Measurements from ENCODE around the gene SMOC2.
"Not testable (repeated sequence)": the region's sequence is repeated elsewhere in the genome, so short reads cannot be mapped to it uniquely, and the experiment has no call there.

SMOC2 gene

DNA sequence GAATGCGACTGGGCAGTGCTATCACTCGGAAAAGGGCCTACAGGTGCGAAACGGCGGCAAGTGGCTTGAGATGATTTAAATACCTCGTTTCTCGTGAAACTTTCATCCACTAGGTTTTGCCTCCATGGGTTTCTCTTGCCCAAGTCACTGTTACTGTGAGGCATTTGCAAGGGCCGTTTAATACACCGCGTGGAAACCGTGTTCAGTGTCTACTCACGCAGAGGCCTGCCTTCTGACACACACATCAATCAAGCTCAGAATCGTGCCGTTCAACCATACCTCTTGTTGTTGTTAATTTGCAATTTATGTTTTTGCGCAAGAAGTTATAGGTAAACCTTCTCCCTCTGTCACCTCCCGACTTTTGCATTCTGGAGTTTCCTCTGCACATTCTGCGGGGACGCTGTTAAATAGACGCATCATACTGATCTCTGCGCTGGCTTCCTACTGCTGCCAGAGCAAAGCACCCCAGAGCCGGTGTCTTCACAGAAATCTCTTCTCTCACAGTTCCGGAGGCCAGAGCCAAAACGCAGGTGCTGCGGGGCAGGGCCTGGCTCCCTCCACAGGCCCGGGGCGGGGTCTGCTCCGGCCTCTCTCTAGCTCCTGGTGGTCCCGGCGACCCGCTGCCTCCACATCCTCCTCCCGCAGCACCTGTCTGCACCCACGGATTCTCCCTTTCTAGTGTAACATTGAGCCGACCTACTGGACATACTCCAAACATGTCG is 251.4 kb downstream of the SMOC2 start:
- no peak for DNase-seq

DNA sequence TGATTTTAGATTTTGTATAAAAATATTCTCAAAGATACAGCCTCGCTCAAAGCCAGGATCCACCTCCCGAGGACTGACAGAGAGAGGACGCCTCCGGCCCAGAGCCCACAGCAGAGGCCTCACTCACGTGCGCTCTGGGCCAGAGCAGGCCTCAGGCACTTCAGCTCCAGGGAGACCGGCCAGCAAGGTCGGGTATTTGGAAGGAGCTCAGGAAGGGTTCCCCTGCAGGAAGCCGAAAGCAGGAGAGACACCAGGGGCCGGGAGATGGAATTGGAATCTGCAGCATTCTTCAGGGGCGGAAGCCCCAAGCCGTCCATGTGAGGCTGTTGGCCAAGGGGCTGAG is 251.9 kb downstream of the SMOC2 start:
- DNase-seq, result not testable (repeated sequence)

DNA sequence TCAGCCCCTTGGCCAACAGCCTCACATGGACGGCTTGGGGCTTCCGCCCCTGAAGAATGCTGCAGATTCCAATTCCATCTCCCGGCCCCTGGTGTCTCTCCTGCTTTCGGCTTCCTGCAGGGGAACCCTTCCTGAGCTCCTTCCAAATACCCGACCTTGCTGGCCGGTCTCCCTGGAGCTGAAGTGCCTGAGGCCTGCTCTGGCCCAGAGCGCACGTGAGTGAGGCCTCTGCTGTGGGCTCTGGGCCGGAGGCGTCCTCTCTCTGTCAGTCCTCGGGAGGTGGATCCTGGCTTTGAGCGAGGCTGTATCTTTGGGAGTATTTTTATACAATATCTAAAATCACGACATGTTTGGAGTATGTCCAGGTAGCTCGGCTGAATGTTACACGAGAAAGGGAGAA is 253.8 kb downstream of the SMOC2 start:
- DNase-seq, result not testable (repeated sequence)

DNA sequence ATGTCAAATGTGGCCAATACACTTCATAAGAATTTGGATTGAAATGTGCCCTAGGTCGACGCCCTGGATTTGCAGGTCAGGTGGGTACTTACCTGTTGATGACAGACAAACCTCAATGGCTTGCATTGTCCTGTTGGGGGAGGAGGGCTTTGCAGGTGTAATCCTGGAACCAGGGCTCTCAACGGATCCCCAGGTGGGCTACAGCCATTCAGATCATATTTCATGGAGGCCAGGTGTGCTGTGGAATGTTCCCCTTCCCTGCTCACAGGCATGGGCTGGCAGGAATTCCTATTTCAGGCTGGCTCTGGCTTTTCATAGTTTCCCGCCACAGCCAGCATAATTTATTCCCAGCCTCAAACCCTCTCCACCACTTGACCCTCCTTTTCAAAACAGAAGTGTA is 254.7 kb downstream of the SMOC2 start:
- DNase-seq, result no peak

DNA sequence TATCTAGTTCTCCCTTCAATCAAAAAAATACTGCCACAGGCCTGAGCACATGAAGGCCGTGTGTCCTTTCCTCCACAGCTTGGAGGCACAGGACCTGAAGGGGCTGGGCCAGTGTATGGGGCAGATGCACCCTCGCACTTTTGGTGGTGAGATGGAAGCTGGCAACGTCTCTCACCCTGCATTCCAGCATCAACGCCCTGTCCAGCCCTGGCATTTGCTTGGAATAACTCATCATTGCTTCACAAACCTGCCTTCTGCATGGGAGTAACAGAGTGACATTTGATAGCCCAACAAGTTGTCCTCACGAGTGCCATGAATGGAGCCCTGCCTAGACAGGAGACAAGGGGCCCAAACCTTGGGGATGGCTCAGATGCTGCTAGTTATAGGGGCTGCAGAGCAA is 257.9 kb downstream of the SMOC2 start:
- no peak for DNase-seq

DNA sequence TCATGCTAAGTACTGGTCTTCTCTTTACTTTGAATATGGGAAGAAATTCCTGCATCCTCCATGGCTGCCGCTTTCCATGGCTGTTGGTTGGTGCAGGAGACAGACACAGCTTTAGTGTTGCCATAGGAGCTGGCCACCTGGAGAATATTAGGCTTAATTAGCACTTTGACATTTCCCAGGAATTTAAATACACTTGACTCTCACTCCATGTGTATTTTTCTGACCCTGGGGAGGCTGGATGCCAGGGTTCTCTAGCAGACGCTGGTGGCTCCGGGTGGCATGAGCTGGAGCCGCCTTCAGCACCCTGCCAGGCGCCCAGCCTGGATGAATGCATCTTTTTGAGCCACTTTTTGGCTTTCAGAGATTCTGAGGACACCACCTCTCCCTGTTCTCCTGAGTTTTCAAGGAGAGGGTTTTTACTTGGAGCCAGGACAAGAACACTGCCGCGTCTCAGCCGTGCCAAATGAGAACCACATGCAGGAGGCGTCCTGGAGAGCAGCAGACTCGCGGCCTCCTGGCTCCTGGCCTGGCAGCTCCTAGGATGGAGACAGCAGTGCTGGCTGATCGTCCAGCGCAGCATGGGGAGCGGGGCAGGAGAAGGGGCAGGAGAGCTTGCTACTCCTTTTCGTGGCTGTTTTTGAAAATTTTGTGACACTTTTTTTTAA is 258.8 kb downstream of the SMOC2 start:
- no peak for DNase-seq

DNA sequence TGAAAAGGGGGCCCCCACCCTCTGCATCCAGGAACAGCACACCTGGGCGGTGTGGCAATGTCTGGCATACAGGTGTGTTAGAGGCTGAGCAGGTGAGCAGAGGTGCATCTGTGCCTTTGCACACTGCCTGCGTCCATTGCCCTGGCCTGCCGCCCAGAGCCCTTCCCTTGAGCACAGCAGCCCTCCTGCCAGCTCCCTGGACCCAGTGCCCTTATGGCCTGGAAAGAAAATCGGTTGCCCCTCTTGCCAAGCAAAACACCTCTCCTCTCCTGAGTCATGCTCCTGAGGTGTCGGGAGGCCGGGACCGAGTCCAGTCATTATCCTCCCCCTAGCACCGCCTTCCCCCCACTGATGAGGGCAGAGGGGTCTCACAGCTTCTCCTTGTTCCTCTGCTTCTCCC is 259.9 kb downstream of the SMOC2 start:
- DNase-seq, result no peak

DNA sequence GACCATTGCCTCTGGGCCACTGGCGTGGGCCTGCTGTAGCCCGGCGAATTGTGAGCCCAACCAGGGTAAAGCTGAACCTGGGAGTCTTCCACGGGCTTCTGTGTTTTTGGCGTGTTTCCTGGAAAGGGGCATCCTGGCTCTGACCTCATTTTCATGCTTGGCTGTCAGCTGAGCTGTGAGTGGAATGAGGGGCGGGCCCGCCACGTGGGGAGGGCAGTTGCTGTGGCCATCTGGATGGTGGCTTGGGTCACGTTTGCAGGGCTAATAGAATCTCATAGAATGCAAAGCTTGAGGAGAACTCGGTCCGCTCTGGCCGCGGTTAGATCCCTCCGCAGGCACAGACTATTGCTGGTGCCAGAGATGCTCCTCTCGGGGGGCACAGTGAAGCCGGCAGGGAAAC is 263.0 kb downstream of the SMOC2 start:
- no peak for DNase-seq

DNA sequence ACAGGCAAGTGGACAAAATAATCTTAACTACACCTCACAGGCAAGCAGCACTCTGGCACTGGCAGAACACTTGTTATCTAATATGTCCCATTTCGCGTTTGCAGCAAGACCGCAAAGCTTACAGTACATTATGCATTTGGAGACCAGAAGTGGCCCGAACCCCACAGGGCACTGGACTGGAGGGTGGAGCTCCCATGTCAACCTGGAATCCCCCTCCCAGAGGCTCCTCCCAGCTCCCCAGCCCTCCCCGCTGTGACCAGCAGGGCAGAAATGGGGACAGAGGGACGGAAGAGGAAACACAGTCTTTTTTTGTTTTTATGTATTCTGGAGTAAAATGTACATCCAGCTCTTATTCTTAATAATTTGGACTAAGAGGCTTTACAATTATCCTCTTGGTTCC is 263.7 kb downstream of the SMOC2 start:
- no peak for DNase-seq

DNA sequence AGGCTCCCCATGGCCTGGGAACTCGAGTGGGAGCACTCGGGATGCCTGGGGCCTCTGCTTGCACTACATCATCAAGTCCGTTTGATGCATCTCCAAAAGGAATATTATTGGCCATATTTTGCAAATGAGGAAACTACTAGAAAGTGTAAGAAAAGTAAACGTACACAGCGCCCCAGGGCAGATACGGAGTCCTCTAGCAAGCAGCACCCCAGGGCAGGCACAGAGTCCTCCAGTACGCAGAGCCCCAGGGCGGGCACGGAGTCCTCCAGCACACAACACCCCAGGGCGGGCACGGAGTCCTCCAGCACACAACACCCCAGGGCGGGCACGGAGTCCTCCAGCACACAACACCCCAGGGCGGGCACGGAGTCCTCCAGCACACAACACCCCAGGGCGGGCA is 264.3 kb downstream of the SMOC2 start:
- not testable (repeated sequence) for DNase-seq

DNA sequence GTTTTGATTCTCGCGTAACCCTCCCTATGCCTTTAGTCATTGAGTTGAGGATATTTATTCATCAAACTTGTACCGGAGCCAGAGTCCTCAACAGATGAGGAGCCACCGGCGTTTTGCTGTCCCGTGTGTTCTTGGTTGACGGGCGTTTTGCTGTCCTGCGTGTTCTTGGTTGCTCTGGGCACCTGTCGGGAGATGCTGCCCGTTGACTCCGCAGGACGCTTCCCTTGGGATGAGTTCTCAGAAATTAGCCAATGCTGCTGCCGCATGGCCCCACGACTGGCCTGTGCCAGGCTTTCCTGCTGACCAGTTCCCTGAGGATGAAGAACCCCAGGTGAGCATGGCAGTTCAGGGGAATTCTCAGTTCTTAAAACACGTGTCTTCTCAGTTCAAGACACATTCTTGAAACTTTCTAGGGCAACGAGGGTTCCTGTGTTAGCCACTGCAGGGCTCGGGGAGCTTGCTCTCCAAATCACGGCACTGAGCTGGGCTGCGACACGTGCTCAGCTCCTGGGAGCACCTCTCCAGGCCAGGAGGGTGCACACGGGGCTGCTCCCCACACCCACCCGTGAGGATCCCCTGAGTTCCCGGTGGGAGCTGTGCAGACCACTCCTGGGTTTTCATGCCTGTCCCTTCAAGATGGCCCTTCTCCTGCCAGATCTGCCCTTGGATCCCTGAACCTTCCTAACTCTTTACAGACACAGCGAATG is 265.6 kb downstream of the SMOC2 start:
- no peak for DNase-seq

DNA sequence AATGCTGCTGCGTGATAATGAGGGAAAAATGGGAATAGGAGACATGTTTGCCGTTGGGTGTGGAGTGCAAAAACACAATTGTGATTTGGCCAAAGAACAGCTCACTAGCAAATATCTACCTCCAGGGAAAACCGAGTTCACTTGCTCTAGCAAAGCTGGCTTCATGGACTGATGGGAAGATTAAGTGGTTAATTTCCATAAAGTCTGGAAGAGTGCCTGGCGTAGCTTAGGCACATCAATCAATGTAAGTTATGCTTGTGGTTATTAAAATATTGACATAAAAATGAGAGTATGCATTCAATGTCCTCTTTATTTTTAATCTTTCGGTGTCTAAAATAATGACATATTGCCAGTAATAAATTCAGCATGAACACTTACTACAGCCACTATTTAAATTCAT is 267.5 kb downstream of the SMOC2 start:
- no peak for DNase-seq

DNA sequence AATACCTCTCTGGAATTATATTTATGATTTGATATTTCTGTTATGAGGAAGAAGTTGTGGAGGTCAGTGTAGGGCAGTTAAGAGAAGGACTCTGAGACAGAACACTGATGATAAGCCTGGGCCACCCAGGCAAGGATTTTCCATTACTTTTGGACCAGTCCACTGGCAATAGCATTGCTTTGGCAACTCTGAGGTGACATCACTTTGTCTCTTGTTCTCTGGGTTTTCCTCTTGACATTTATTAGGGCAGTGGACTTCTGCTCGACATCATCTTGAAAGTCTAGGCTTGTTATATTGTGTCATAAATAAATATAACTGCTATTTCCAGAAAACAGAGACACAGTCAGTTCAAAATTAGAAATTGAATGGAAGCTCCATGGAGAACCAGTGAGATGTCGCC is 268.0 kb downstream of the SMOC2 start:
- DNase-seq, result no peak

DNA sequence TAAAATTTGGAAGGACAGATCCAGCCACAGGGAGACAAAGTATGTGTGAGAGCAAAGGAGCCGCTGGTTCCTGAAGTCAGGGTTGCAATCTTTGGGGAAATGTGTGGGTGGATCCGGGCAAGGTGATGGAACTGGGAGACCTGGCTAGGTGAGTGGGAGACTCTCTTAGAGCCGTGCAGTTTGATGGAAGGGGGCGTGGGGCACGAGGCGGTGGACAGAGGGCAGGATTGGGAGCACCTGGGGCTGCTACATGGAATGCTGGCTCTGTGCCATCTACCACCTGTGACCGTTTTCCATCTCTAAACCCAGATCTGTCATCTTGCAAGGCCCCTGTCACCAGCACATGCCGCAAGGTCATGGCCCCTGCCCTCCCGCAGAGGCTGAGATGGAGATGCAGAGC is 268.4 kb downstream of the SMOC2 start:
- no peak for DNase-seq

DNA sequence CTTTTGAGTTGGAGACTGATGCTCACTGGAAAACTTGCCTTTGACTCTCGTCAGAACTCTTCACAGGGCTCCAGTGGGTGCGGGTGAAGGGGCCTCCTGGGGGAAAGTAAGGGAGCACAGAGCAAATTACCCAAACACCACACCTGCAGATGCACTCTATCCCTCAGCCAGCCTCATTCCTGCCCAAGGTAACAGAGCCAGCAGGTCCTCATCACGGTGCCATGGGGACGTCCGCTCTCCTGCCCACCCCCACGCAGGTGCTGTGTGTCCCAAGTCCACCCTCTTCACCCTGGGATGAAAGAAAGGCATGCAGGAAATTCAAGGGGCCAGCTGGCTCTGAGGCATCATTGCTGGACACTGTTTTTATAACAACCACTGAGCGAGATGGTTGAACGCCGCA is 269.0 kb downstream of the SMOC2 start:
- DNase-seq, result no peak

DNA sequence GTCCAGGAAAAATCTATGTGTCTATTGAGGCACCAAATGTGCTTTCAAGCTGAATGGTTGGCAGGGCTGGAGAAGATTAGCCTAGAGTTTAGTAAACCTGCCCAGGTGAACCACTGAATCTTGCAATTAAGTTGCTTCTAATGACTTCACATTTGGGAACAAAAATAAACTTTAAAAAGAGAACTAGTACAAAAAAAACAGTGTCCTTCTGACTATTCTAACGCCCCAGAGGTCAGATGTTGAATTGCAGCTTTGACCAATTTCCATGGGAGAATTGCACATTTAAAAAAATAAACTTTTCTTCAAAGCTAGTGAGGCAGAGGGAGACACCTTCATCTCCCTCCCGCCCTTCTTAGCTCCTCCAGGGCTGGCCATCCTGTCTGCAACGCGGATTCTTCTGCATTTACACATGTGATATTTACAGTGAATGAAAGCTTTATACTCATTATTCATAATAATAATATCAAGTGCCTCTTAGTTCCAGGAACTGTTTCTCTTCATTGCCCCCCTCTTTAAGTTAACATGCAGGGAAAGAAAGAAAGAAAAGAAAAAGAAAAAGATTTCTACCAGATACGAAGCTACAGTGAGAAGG is 270.2 kb downstream of the SMOC2 start:
- no peak for DNase-seq

DNA sequence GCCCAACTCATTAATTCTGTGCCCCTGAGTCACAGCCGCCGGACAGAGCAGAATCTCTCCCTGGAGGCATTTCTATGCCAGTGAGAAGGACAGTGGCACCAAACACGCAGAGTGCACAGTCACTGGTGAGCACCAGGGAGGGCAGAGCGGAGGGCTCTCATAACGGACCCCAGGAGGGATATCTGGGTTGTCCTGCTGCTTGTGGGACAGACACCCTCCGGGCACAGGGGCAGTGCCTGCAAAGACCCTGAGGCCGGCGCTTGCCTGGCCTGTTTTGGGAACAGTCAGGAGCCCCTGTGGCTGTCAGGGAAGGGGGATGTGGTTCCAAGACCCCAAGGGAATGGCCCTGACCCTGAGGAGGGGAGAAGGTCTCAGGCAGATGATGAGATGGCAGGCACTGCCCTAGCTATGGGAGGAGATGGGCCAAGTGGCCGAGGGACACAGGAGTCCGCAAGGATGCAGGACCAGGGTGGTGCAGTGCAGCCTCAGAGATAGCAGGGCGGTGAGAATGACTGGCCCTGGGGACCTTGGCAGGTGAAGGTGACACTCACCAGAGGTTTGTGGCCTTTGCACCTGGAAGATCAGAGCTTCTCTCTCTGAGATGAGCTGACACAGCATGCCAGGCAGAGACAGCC is 270.8 kb downstream of the SMOC2 start:
- no peak for DNase-seq

DNA sequence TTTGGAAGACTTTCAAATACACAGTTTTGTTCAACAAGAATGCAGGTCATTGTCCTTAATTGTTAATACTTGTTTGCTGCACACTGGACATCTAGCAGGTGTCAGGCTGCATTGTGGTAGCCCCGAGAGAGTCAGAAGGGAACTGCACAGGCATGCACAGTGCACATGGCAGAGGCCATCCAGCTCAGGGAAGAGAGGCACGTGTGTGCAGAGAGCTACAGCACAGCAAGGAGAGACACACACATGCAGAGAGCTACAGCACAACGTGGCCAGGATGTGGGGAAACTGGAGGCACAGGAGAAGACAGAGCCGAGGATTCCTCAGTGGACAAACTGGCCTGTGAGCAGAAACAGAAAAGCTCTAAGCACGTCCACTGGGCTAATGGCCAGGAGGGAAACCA is 272.0 kb downstream of the SMOC2 start:
- DNase-seq, result no peak

DNA sequence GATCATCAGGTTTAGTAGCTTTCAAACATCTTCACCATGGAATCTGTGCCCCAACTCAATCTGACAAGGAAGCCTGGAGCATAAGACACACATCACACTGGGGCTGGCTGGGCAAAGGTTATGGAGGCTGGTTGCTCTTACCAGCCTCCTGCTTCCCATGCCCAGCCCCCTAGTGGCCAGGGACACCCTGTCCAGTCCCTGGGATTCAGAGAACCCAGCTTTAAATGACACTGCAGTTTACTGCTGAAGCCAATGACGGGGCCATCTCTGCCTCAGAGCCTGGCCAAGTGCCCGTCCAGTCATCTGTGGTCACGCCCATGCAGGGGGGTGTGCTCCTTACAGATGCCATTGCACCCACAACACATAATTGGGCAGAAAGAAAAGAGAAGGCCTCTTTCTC is 272.9 kb downstream of the SMOC2 start:
- no peak for DNase-seq

DNA sequence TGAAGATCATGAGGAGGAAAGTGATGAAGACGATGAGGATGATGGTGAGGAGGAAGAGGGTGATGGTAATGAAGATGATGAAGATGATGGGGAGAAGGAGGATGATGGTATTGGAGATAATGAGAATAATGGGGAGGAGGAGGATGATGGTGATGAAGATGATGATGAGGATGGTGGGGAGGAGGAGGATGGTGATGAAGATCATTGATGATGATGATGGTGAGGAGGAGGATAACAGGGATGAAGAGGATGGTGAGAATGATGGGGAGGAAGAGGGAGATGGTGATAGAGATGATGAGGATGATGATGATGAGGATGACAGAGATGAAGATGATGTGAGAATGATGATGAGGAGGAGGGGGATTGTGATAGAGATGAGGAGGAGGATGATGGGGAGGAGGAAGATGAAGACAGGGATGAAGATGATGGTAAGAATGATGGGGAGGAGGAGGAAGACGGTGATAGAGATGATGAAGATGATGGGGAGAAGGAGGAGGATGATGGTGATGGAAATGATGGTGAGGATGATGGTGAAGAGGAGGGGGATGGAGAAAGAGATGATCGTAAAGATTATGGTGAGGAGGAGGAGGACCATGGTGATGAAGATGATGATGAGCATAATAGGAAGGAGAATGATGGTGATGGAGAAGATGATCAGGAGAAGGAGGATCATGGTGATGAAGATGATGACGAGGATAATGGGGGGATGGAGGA is 273.7 kb downstream of the SMOC2 start:
- DNase-seq, result no peak

DNA sequence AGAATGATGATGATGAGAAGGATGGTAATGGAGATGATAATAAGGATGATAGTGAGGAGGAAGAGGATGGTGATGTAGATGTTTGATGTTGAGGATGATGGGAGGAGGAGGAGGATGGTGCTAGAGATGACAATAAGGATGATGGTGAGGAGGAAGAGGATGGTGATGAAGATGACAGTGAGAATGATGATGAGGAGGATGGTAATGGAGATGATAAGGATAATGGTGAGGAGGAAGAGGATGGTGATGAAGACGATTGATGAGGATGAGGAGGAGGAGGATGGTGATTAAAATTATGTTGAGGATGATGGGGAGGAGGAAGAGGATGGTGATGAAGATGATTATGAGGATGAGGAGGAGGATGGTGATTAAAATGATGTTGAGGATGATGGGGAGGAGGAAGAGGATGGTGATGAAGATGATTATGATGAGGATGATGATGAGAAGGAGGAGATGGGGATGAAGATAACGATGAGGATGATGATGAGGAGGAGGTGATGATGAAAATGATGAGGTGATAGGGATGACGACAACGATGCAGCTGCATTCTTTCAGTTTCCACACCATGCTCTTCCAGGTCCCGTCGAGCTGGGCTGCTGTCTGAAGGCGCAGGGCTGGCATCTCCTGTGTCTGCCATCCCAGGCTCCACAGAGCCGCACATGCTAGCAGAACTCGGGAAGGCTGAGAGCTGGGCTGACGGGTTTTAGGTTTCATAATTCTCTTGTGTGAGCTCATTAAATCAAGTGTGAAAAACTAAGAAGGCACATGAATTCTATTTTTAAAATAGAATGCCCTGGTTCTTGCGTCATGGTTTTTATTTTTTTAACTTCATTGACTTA is 274.9 kb downstream of the SMOC2 start:
- DNase-seq, result no peak

DNA sequence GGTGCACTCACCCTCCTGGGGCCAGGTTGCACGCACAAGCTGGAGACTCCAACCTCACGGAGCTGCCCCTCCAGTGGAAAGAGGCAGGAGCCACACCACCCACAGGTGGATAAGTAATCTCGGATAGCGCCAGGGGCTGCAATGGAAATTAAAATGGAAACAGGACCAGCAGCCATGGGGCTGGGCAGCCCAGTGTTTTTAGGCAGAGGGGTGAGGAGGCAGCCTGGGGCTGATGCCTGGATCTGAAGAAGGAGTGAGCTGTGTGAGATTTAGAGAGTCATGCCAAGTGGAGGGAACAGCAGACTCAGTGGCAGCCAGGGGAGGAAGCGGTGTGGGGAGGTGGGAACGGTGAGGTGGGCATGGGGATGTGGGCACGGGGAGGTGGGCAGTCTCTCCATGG is 275.6 kb downstream of the SMOC2 start:
- DNase-seq, result no peak
